ENCODE data around the gene ANO10.
"Not testable (repeated sequence)": the region's sequence is repeated elsewhere in the genome, so short reads cannot be mapped to it uniquely, and the experiment has no call there.

The ANO10 gene, protein sequence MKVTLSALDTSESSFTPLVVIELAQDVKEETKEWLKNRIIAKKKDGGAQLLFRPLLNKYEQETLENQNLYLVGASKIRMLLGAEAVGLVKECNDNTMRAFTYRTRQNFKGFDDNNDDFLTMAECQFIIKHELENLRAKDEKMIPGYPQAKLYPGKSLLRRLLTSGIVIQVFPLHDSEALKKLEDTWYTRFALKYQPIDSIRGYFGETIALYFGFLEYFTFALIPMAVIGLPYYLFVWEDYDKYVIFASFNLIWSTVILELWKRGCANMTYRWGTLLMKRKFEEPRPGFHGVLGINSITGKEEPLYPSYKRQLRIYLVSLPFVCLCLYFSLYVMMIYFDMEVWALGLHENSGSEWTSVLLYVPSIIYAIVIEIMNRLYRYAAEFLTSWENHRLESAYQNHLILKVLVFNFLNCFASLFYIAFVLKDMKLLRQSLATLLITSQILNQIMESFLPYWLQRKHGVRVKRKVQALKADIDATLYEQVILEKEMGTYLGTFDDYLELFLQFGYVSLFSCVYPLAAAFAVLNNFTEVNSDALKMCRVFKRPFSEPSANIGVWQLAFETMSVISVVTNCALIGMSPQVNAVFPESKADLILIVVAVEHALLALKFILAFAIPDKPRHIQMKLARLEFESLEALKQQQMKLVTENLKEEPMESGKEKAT

DNA sequence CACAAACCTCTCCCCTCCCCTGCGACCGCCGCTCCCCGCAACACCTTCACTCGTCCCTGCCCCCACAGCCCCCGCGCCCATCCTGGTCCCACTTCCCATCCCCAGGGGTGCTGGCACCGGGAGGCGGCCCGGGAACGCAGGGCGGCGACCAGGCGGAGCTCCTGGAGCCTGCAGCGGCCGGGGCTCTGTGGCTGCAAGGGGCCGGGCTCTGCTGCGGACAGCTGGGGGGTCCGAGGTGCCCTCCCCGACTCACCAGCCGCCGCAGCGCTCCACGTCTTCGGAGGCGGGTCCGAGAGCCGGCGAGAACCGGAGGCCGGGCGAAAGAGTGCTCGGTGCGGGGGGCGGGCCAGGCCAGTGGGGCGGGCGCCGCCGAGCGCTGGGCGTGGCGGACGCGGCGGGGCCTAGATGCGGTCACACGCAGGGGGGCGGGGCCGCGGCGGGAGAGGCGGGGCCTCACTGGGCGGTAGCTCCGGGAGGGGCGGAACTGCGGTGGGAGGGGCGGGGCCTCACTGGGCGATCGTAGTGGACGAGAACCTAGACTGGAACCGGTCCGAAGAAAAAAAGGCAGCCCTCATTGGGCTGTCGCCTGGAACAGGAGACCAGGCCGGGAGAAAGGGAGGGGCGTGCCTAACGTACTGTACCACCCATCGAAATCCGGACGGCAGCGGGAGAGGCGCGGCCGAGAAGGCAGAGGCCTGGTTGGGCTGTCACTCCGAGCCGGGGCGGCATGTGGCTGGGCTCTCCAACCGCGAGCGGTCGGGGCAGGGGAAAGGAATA is at the start of gene ANO10:
Gene ANO10, minus strand, starts transcription at position 356 of the 777 bp plus-strand sequence. CDS start 16,159 bp downstream, outside the sequence.
- peak; percentile 97 for DNase-seq (ENCODE audit: low spot score)

DNA sequence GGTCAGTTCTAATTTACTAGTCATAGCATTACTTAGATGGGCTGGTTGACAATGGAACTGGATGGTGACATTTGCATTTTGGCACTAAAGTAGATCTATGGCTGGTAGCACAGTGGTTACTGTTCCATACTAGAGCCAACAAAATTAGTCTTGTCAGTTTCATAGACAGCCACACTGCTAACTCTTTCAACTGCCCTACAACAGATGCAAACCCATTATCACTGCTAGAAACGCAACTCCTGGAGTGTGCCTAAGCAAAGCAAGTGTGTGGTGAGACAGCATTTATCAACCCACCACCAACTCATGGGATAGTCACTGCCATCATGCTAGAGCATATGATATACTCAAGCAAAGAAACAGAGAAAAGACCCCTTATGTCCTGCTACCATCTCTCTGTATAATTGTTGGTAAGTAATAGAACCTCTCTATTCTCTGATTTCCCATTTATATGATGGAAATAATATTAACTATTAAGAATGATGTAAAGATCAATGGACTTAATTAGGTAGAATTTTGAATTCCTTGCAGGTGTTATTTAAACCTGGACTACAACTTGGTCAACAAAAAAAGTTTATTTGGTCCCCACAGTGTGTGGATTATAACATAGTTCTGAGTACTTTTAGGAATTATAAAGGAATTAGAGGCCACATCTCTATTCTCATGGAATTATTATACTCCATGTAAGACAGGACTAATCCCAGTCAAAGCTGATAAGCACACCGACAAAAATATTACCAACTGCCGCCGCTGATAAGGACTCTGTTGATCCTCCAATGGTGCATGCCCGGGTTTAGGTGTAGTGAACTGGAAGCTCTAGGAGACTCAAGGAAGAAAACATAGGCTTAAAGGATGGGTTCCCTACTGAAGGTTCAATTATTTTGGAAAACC is 49.1 kb upstream of the ANO10 start:
- no peak for DNase-seq (ENCODE audit: low spot score)

DNA sequence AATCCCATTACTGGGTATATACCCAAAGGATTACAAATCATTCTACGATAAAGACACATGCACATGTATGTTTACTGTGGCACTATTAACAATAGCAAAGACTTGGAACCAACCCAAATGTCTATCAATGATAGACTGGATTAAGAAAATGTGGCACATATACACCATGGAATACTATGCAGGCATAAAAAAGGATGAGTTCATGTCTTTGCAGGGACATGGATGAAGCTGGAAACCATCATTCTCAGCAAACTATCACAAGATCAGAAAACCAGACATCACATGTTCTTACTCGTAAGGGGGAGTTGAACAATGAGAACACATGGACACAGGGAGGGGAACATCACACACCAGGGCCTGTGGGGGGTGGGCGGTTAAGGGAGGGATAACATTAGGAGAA is 43.2 kb upstream of the ANO10 start:
- not testable (repeated sequence) for DNase-seq (ENCODE audit: low spot score)

DNA sequence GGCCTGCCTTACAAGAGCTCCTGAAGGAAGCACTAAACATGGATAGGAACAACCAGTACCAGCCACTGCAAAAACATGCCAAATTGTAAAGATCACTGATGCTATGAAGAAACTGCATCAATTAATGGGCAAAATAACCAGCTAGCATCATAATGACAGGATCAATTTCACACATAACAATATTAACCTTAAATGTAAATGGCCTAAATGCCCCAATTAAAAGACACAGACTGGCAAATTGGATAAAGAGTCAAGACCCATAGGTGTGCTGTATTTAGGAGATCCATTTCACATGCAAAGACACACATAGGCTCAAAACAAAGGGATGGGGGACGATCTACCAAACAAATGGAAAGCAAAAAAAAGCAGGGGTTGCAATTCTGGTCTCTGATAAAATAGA is 39.6 kb upstream of the ANO10 start:
- DNase-seq (ENCODE audit: low spot score), result not testable (repeated sequence)

DNA sequence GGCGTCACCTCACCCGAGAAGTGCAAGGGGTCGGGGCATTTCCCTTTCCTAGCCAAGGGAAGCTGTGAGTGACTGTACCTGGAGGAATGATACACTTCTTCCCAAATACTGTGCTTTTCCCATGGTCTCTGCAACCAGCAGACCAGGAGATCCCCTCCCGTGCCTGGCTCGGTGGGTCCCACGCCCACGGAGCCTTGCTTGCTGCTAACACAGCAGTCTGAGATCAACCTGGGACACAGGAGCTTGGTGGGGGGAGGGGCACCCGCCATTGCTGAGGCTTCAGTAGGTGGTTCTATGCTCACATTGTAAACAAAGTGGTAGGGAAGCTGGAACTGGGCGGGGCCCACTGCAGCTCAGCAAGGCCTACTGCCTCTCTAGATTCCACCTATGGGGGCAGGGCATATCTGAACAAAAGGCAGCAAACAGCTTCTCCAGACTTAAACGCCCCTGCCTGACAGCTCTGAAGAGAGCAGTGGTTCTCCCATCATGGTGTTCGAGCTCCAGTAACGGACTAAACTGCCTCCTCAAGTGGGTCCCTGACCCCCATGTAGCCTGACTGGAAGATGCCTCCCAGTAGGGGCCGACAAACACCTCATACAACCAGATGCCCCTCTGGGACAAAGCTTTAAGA is 37.6 kb upstream of the ANO10 start:
- no peak for DNase-seq (ENCODE audit: low spot score)

DNA sequence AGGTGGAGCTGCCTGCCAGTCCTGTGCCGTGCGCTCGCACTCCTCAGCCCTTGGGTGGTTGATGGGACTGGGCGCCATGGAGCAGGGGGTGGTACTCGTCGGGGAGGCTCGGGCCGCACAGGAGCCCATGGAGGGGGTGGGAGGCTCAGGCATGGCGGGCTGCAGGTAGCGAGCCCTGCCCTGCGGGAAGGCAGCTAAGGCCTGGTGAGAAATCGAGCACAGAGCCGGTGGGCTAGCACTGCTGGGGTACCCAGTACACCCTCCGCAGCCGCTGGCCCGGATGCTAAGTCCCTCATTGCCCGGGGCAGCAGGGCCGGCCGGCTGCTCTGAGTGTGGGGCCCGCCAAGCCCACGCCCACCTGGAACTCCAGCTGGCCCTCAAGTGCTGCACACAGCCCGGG is 34.6 kb upstream of the ANO10 start:
- DNase-seq (ENCODE audit: low spot score), result not testable (repeated sequence)

DNA sequence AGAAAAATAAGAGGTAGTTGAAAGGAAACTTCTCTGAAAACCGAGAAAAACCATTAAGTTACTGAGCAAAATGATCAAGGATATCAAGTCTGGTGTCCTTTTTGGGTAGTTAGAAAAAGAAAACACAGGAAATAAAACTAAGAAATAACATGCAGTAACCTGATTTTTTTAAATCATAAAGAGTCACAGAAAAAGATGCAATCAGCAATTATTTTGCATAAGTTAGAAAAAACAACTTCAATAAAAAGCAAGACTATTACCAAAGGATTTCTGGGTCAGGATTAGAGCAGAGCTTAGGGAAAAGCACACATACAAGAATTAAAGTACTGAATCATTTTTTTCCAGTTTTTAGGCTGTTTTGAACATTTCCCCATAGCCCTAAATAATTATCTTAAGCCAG is 28.5 kb upstream of the ANO10 start:
- no peak for DNase-seq (ENCODE audit: low spot score)

DNA sequence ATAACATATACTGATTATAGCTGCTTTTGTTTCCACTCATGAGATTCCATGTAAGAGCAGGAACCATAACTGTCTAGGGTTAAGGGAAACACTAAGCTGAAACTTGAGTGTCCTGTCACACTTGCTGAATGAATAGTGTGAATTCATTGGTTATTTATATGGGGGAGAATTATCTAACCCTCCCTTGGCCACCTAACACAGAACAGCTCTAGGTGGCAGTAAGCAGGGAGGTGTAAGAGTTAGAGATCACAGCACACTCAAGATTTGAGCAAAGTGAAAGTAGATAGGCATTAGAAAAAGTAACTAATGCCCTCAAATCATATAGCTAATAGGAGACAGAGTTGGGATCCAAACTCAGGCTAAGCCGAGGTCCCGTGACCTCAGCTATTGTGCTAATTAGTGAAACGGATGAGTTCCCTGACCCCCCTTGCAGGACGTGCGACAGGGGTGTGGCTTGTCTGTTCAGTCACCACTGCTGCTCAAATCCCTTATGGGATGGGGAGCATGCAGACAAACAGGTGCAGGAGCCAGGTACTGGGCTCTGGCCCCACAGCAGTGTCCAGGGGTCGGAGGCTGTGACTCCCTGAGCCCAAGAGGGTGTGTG is 27.7 kb upstream of the ANO10 start:
- DNase-seq (ENCODE audit: low spot score), result no peak

DNA sequence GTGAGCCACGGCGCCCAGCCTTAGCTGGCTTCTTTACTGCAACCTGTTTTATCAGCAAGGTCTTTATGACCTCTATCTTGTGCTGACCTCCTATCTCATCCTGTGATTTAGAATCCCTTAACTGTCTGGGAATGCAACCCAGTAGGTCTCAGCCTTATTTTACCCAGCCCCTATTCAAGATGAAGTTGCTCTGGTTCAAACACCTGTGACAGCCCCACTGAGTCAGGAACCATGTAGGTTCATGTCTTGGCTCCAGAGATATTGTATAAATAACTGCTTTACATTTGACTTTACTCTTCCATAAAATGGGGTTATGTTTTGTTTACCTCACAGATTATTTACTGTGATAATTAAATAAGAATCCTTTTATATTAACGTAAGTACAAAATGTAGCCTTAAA is 27.1 kb upstream of the ANO10 start:
- DNase-seq (ENCODE audit: low spot score), result no peak

DNA sequence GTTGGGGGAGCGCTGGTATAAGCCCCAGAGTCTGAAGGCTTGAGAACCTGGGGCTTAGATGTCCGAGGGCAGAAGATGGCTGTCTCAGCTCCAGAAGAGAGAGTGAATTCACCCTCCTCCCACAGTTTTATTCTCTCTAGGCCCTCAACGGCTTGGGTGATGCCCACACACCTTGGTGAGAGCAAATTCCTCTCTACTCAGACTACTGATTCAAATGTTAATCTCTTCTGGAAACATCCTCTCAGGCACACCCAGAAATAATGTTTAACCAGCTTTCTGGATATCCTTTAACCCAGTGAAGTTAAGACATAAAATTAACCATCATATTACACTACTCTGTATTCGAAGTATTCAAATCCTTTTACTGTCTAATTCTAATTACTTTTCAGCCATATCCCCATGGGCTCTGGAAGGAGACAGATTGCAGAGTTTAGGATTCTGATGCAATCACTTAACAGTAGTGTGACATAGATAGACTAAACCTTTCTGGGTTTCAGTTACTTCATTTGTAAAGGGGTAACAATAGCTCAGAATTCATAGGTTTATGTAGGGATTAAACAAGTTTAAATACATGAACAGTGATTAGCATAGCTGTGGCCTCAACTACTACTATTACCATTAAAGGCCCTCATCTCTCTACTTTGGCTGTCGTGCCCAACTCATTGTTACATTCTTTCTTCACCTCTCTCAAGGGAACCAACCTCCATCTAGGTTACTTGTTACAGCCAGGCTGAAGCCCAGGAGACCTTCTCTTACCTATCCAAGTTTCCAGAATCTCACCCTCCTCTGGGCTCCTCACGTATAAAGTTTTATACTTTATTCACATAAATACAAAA is 25.7 kb upstream of the ANO10 start:
- DNase-seq (ENCODE audit: low spot score), result no peak

DNA sequence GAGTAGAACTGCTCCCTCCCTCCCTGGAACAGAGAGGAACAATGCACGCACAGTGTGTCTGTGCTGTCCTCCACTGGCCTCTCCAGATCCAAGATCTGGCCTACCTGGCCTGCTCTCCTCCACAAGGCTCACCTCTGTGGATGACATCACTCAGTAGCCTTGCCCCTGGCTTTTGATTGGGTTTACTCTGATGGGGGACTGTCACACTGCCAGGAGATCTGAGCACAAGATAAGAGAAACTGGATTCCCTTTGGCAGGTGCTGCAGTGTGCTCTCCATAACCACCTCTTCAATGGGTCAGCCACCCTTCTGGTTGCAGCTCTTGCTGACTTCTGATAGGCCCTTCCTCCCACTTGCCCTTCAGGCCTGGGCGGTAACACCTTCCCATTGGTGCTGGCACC is 22.6 kb upstream of the ANO10 start:
- DNase-seq (ENCODE audit: low spot score), result no peak

DNA sequence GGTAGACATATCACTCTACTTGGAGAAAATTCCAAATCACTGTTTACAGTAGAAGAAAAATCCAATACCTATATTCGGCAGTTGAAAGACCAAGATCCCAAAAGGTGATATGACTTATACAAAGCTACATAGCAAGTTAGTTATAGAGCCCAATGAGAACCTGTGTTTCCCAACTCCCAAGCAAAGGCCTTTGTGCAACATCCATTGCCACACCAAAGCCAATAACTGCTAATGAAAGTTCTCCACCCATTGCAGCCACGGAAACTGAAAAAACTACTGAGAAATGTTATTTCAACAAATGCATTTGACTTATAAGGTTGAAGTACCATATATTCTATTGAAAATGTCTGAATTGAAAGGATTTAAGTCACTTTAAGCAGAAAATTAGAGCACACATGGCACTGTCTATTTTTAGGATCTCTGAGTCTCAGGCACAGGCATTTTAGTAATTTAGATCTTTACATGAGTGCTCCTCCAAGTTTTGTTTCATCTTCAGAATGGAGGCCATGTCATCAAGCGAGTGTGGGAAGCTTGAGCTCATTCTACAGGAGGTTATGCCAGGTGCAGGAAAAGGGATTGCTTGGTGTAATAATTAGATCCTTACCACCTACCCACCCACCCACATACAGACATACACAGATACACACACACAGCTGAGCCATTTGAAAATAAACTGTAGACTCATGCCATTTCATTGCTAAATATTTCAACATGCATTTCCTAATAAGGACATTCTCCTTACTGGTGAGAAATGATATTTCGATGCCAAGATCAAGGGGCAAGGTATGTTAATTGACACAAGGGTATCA is 19.7 kb upstream of the ANO10 start:
- no peak for DNase-seq (ENCODE audit: low spot score)

DNA sequence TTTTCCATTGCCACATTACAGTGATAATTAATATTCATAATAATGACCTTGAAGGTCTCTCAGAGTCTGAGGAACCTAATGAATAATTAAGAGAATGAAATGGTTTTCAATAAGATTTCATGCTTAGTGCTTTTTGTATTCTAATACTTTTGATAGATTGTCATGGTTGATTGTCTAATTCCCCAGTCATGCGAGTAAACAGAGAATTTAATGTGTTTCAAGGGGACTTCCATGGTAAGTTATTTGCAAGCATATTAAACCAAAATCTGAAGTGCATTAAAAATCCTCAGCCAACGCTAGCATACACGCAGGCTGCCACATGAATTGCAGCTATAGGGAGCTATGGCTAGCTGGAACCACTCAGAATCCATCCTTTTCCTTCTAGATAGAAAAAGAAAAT is 18.9 kb upstream of the ANO10 start:
- DNase-seq (ENCODE audit: low spot score), result no peak

DNA sequence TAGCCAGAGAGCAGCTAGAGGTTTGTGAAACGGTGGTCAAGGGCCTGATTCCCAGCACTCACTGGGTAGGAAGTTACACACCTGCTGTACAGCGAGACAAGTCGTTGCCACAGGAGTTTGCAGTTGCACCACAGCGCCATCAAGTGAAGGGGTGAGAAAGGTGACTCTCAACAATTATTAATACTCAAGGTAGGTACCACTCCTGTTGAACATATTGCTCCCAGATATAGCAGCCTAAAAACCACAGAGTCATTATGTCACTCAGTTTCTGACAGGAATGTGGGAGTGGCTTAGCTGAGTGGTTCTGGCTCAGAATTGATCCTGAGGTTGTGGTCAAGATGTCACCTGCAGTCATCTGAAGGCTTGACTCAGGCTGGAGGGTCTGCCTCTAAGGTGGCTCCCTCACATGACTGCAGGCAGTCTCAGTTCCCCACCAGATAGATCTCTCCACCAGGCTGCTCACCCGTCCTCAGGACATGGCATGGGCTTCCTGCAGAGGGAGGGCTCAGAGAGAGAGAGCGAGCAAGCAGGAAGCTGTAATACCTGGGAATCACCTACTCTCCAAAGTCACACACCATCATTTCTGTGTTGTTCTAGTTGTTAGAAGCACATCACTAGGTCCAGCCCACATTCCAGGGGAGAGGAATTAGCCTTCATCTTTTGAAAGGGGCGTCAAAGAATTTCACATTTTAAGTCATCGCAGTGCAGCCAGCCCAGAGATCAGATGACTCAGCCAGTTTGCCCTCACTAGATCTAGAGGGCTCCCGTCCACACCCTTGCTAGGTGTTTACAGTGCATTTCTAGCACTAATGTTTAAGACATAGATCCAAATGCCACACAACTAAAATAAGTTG is 17.0 kb upstream of the ANO10 start:
- DNase-seq (ENCODE audit: low spot score), result no peak

DNA sequence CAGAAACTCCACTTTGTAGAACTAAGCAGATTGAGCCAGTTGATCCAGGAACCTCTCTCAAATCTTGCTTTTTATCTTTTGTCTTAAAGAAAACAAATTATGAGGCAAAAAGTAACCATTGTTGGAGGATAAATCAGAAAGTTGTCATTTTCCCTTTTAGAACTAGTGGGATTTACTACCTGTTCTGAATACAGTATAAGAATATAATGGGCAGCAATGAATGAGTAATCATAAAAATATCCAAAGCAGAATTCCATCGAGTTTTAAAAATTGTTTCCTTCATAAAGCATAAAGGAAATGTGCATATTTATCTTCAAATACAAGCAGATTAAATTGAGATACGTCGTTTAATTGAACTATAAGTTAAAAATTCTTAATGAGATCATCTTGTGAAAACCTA is 15.9 kb upstream of the ANO10 start:
- no peak for DNase-seq (ENCODE audit: low spot score)

DNA sequence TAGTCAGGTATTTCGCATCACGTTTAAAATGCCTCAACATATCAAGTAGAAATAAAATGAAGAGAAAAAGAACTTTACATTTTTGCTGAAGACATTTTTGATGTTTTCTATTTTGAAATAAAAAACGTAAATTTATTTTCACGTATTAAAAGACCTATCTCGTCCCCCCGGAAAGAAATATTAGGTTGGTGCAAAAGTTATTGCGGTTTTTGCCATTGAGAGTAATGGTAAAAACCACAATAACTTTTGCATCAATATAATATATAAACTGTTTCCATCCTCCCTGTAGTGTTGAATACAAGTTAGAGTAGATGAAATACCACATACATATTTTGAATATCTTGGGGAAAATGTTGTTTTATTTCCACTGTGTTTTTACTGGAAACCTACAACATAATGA is 11.2 kb upstream of the ANO10 start:
- DNase-seq (ENCODE audit: low spot score), result no peak

DNA sequence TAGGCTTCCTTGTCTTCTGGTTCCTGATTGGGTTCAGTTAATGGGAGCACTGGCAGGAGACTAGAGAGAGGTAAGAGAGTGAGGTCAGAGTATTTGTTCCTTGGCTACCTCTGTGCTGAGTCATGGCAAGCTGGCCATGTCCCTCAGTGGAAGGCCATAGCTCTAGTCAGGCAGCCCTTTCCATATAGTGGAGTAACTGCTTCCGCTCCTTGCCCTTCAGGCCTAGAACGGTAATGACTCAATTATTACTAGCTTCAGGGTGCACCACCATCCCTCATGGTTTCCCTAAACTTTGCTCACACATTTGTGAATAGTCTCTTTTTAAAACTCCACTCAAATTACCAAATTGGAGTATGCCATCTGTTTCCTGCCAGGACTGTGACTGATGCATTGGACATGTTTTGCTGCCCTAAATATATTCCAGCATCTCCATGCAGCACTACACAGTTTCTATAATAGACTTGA is 10.5 kb upstream of the ANO10 start:
- DNase-seq (ENCODE audit: low spot score), result peak; percentile 58

DNA sequence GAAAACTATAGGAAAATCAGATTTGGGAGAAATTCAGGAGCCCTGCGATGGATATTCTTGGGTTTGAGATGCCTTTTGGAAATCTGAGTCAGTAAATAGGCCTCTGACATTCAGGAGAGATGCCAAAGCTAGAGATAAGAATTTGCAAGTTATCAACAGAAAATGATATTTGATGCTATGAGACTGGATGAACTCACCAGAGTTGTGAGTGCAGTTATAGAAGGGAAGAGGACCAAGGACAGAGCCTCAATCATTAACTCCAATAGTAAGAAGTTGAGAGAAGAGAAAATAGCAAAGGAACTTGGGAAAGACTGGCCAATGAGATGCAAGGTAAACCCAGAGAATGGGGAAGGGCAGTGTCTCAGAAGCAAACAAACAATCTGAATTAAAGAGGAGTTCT is 7.9 kb upstream of the ANO10 start:
- no peak for DNase-seq (ENCODE audit: low spot score)
